Spleen (tissue), 11 donors: ENCODE results near the gene ZMYND19. TPM values are rescaled to one million over a fixed set of nuclear protein-coding genes. Genes with fewer than 3 reads are reported as not detected.

Source experiments
- DNase-seq: peaks from one replicate; pipeline ENCODE4 v3.0.0-alpha.2; 2020
- H3K27ac ChIP-seq, 8 donors: fragments of 200-600 bp; sonication (generic) in 7 of 8; 1 replicate in 4 of 8; 2 replicates in 4 of 8; pipeline versions ENCODE4 v1.5.0 to v1.8.0; 2016 to 2021; ENCODE audit warnings: inconsistent platforms in 4 of 8, mild to moderate bottlenecking in 4 of 8, moderate library complexity in 1 of 8
- H3K27me3 ChIP-seq, 7 donors: fragments of 200-600 bp; sonication (generic) in 6 of 7; replicated peaks in 1 of 7; 1 replicate in 4 of 7; 2 replicates in 3 of 7; pipeline versions ENCODE4 v1.5.0 to v1.8.0; 2016 to 2021; ENCODE audit warnings: inconsistent platforms in 3 of 7, mild to moderate bottlenecking in 1 of 7
- H3K36me3 ChIP-seq, 6 donors: fragments of 200-600 bp; sonication (generic) in 5 of 6; 1 replicate in 4 of 6; 2 replicates in 2 of 6; pipeline versions ENCODE4 v1.5.0 to v1.8.0; 2016 to 2021; ENCODE audit warnings: inconsistent platforms in 2 of 6
- H3K4me1 ChIP-seq, 6 donors: fragments of 200-600 bp; sonication (generic) in 5 of 6; 1 replicate in 3 of 6; 2 replicates in 3 of 6; pipeline versions ENCODE4 v1.5.0 to v1.8.0; 2016 to 2021; ENCODE audit warnings: inconsistent platforms in 3 of 6
- H3K4me3 ChIP-seq, 8 donors: fragments of 200-600 bp; sonication (generic) in 7 of 8; 1 replicate in 4 of 8; 2 replicates in 4 of 8; pipeline versions ENCODE4 v1.5.0 to v1.8.0; 2016 to 2021; ENCODE audit warnings: inconsistent platforms in 4 of 8, mild to moderate bottlenecking in 4 of 8, moderate library complexity in 2 of 8
- H3K9me3 ChIP-seq, 8 donors: fragments of 200-600 bp; sonication (generic) in 7 of 8; 1 replicate in 4 of 8; 2 replicates in 4 of 8; pipeline versions ENCODE4 v1.5.0 to v1.8.0; 2016 to 2021; ENCODE audit warnings: inconsistent platforms in 4 of 8
- POLR2A ChIP-seq, 3 donors: fragments of 450-650 bp; IDR thresholded peaks; one replicate each; pipeline ENCODE4 v1.5.1; 2017; ENCODE audit warnings: antibody characterized with exemption in 3 of 3, mild to moderate bottlenecking in 1 of 3
- POLR2AphosphoS5 ChIP-seq, 3 donors: sonication (generic); formaldehyde crosslinking; IDR thresholded peaks; one replicate each; pipeline ENCODE4 v1.5.1; 2017; ENCODE audit warnings: antibody characterized with exemption in 3 of 3
- WGBS, 5 donors: extraction: QIAGEN DNeasy Blood & Tissue Kit in 3 of 5; methylation state at CpG; one replicate each; pipeline versions ENCODE4 v1.1.5 to v1.1.7; 2013 to 2018; 5-methylcytosine and 5-hydroxymethylcytosine counted together
- intact Hi-C: fragments of 100-400 bp; cut with DNase I; formaldehyde crosslinking; loops from one replicate; pipeline ENCODE4 v1.15.0; 2023; ENCODE audit warnings: low total_unique reads
- polyA plus RNA-seq, 3 donors: library from polyadenylated mRNA; stranded (reverse); fragments of 200-250 nt; gene quantifications; one replicate each; pipeline ENCODE4 v1.2.1, GENCODE V29; 2013
- total RNA-seq, 7 donors: library from RNA; depleted of rRNA in 3 of 7; stranded (reverse); fragments of >200 nt in 3 of 7; fragmentation: NEBNext Ultra II Directional in 4 of 7; extraction: Animal tissue kit (Norgen Biotek cat#: 25700) in 4 of 7; gene quantifications; one replicate each; pipeline versions ENCODE4 v1.1.0 to v1.2.1, GENCODE V29; 2016 to 2021
- TF ChIP-seq, protein P1 (sequence below), 11 experiments: fragments of 200-600 bp in 7 of 11; fragments of 450-650 bp in 4 of 11; sonication (generic) in 4 of 11; IDR thresholded peaks in 8 of 11; conservative IDR thresholded peaks in 3 of 11; 1 replicate in 7 of 11; 2 replicates in 4 of 11; pipeline versions ENCODE4 v1.4.0 to v1.8.0; 2016 to 2021; ENCODE audit warnings: antibody characterized with exemption in 11 of 11, inconsistent platforms in 4 of 11, mild to moderate bottlenecking in 1 of 11
- donor health status: healthy with polysubstance abuse.
- donor health status: DM: no; HTN: no; CAD: no; lungs with moderate emphysema.
- donor health status: DM: no; HTN: no; CAD: no.
- donor health status: Bipolar disorder and iron deficiency.
- donor health status: healthy.
- donor health status: DM: no; HTN: no; CAD: no.
- donor health status: DM: yes; HTN: yes; CAD: no.

ZMYND19 gene
- total and polyA plus RNA-seq, 10 donors = 12.7 to 24.1 (median 16.3) TPM

DNA sequence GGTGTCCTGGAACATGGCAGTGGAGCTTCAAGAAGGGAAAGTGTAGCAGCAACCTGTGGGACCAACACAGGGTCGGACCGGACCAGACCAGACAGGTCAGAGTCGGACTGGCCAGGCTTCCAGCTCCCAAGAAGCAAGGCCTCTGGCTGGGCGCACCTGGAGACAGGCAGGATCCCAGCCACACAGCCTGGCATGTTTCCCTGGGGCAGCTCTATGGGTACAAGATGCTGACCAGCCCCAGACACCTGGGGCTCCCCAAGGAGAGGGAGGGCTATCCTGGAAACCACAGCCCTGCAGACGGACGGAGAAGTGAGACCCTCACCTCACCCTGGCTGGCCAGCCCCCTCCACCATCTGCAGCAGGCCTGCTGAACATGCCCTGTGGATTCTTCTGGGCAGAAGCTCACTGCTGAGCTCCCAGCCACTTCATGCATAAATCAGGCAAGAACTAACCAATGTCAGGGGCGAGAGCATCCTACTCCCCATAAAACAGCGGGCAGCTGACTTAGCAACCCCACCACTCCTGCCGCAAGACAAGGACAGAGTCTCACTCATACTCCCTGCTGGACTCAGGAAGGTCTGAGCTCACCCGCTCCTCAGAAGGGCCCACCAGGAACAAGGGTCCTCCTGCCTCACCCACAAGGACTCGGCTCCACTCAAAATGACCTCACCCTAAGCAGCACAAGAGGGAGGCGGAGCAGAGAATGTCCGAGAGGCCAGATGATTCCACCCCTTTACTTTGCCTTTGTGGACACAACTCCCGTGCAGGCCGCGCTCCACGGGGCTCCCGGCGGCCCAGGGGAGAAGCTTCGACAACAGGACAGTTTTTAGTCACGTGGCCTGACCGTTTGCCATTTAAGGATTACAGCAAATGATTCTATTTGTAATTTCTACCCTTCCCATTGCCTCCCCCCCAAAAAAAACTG lies 8.7 kb downstream of the ZMYND19 start:
- Histone ChIP-seq H3K4me1 (peaks cover 16 to 34% (median 25%) of the 10 kb centered on the region in 6 donors), H3K9me3 (no peaks in the 10 kb centered on the region), H3K27ac (no peak overlapping the region), H3K36me3 (peaks cover 0 to 60% (median 32%) of the 10 kb centered on the region in 6 donors), H3K27me3 (no peaks in the 10 kb centered on the region), H3K4me3 (no peak overlapping the region)
- TF ChIP-seq, protein P1, sequence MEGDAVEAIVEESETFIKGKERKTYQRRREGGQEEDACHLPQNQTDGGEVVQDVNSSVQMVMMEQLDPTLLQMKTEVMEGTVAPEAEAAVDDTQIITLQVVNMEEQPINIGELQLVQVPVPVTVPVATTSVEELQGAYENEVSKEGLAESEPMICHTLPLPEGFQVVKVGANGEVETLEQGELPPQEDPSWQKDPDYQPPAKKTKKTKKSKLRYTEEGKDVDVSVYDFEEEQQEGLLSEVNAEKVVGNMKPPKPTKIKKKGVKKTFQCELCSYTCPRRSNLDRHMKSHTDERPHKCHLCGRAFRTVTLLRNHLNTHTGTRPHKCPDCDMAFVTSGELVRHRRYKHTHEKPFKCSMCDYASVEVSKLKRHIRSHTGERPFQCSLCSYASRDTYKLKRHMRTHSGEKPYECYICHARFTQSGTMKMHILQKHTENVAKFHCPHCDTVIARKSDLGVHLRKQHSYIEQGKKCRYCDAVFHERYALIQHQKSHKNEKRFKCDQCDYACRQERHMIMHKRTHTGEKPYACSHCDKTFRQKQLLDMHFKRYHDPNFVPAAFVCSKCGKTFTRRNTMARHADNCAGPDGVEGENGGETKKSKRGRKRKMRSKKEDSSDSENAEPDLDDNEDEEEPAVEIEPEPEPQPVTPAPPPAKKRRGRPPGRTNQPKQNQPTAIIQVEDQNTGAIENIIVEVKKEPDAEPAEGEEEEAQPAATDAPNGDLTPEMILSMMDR (IDR thresholded peaks at IDR 0.05 in 8 of 11, conservative IDR thresholded peaks at IDR 0.05 in 3 of 11) = no peak
- no peak for TF ChIP-seq POLR2AphosphoS5 (IDR thresholded peaks at IDR 0.05)
- no peak for TF ChIP-seq POLR2A (IDR thresholded peaks at IDR 0.05)
- whole genome bisulfite sequencing, 5 donors = 91 to 94% (median 93%) methylated on average over 21 to 22 of the region's 22 CpGs
- no peak for DNase-seq
- intact Hi-C loops = no loop called here

DNA sequence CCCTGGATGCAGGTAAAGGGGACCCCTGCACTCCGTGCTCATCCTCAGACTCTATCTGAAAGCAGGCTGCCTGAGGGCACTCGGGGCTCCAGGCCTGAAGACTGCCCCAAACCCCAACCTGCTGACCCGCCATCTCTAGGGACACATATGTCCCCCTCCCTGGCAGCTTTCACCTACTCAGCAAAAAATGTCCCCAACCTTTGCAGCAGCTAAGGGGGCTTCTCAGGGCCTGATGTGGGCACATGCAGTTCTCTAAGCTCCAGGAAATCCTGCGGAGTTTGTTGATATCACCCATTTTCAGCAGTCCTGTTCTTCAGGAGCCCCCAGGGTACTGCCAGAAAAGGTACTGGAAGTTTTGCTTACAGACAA lies 9.4 kb downstream of the ZMYND19 start:
- H3K4me1 ChIP-seq = peaks cover 23 to 40% (median 32%) of the 10 kb centered on the region in 6 donors
- H3K4me3 ChIP-seq = no peak overlapping the region
- peaks cover 0 to 60% (median 28%) of the 10 kb centered on the region in 6 donors for H3K36me3 ChIP-seq
- whole genome bisulfite sequencing, 5 donors = 91 to 97% (median 94%) methylated on average over 3 to 4 of the region's 4 CpGs
- H3K27ac ChIP-seq = no peak overlapping the region
- no peaks in the 10 kb centered on the region for H3K9me3 ChIP-seq
- no peak for DNase-seq
- TF ChIP-seq, protein P1 (IDR thresholded peaks at IDR 0.05 in 8 of 11, conservative IDR thresholded peaks at IDR 0.05 in 3 of 11) = no peak
- TF ChIP-seq POLR2A (IDR thresholded peaks at IDR 0.05) (no peak), POLR2AphosphoS5 (IDR thresholded peaks at IDR 0.05) (no peak)
- H3K27me3 ChIP-seq = no peaks in the 10 kb centered on the region
- intact Hi-C loops = no loop called here

DNA sequence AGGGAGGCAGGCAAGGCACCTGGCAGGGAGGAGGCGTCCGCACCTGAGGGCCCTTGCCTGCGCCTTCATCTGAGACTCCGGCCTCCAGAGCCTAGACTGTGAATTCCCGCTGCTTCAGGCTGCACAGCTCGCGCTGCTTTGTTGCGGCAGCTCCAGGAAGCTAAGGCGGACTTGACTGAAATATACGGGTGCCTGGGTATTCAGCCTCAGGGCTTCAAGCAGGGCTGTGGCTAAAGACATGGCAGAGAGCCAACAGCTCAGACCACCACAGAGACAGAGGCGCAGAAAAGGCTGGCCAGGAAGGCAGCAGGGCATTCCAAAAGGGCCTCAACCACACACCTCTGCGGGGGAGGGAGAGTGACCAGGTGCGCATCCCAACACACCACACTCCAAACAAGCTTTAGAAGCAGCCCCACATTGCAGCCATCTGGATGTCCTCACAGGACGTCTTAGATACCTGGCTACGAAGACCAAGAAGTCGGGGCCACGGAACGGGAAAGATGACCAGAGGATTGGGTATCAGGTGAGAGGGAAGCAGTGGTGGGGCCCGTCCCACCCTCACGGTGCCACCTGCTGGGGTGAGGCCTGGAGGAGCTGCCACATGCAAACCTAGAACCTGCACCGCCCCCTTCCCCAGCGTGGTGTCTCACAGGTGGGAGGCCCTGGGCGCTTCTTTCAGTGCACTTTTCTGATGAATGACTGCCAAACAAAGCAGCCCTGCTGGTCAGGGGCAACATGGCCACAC lies 9.9 kb downstream of the ZMYND19 start:
- Histone ChIP-seq H3K4me1 (peaks cover 23 to 46% (median 37%) of the 10 kb centered on the region in 6 donors), H3K4me3 (no peak overlapping the region), H3K9me3 (no peaks in the 10 kb centered on the region), H3K27ac (no peak overlapping the region), H3K27me3 (no peaks in the 10 kb centered on the region), H3K36me3 (peaks cover 0 to 60% (median 30%) of the 10 kb centered on the region in 6 donors)
- WGBS, 5 donors = 83 to 92% (median 86%) methylated on average over 20 to 23 of the region's 23 CpGs
- intact Hi-C loops = no loop called here
- TF ChIP-seq POLR2AphosphoS5 (IDR thresholded peaks at IDR 0.05) (no peak), POLR2A (IDR thresholded peaks at IDR 0.05) (no peak)
- TF ChIP-seq, protein P1 (IDR thresholded peaks at IDR 0.05 in 8 of 11, conservative IDR thresholded peaks at IDR 0.05 in 3 of 11) = no peak
- no peak for DNase-seq

DNA sequence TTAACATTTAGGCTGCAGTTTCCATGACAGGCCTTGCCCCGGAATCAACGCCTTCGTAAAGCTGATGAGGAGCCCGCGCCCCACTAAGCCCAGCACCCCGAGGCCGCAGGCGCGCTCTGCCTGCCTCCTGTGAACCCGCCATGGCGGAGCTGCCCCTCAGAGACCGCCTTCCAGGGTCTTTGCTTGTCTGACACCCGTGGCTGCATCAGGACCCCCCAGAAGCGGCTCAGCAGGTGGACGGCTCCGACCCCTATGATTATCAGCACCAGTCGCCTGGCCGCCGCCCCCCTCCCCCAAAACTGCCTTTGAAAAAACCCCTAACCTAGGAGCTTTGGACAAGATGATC lies 11.1 kb downstream of the ZMYND19 start:
- H3K27ac ChIP-seq = peak overlapping the region; percentile 66 to 93 (median 84)
- H3K9me3 ChIP-seq = no peaks in the 10 kb centered on the region
- H3K36me3 ChIP-seq = peaks cover 0 to 60% (median 40%) of the 10 kb centered on the region in 6 donors
- DNase-seq = peak; percentile 83
- H3K27me3 ChIP-seq = no peaks in the 10 kb centered on the region
- peaks cover 23 to 53% (median 40%) of the 10 kb centered on the region in 6 donors for H3K4me1 ChIP-seq
- TF ChIP-seq POLR2AphosphoS5 (IDR thresholded peaks at IDR 0.05) (no peak), POLR2A (IDR thresholded peaks at IDR 0.05) (no peak)
- TF ChIP-seq, protein P1 (IDR thresholded peaks at IDR 0.05 in 8 of 11, conservative IDR thresholded peaks at IDR 0.05 in 3 of 11) = no peak
- H3K4me3 ChIP-seq = peak overlapping the region; percentile 63 to 100 (median 96)
- WGBS, 5 donors = 45 to 58% (median 51%) methylated on average over 19 of the region's 19 CpGs
- intact Hi-C loops = no loop called here
